Measurements from ENCODE around the gene MRPL23.

The MRPL23 gene

DNA sequence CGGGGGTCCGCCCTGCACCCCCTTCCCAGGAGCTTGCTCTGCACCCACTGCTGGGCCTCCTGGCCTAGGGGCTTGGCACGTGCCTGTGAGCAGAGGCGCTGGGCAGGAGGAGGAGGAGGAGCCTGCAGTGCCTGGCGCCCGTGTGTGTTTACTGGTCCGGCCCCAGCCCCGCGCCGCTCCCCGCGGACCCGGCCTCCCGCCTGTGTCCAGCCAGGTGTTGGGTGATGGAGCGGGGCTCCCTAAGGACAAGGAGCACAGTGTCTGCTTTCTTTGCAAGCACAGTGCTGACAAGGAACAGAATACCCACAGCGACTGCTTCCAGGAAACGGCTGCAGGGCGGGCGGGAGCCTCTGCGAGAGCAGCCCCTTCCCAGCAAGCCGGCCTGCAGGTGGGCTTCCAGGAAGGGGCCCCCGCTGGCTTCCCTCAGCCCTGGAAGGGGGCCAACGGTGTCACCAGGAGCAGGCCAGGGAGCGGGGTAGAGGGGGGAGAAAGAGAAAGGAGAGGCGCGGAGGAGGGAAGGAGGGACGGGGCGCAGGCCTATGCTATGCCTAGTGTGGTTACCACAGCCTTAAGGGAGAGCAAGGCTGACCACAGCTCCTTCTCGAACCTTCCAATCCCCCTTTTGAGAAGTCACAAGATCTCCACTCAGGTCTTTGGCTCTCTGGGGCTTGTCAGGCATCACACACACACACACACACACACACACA, 43.9 kb downstream of the MRPL23 start:
- no peak for DNase-seq (ENCODE audit: low spot score)

DNA sequence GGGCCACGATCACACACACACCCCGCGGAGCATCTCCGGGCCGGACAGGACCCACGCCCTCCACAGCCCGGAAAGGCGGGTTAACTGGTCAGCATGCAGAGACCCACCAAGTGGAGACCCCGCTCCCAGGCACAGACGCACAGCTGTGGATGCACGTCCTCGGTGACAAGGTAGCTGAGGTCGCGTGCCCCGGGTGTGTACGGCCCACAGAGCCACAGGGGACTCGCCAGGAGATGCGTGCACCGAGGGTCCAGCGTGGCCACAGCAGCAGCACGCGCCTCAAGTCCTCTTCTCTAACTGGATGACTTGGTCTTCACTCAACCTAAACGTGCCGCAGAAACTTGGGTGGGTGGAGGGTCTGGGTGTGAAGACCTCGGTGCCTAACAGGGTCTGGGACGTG, 45.0 kb downstream of the MRPL23 start:
- no peak for DNase-seq (ENCODE audit: low spot score)

DNA sequence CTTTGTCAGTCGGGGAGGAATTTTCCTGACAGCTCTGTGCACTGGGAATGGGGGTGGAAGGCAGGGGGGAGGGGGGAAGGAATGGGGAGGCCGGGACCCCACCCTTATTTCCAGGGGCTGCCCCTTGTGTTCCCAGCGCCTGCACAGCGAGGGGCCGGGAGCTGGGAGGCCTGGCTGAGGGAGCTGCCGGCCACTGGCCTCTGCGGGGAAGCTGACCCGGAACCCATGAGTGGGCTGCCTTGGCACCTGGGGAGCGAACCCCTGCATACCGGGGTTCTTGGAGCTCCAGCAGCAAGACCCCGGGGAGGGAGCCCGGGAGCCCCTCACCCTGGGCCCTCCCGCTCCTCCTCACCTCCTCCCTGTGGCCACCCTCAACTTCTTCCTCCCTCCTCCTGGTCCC, 47.0 kb downstream of the MRPL23 start:
- no peak for DNase-seq (ENCODE audit: low spot score)

DNA sequence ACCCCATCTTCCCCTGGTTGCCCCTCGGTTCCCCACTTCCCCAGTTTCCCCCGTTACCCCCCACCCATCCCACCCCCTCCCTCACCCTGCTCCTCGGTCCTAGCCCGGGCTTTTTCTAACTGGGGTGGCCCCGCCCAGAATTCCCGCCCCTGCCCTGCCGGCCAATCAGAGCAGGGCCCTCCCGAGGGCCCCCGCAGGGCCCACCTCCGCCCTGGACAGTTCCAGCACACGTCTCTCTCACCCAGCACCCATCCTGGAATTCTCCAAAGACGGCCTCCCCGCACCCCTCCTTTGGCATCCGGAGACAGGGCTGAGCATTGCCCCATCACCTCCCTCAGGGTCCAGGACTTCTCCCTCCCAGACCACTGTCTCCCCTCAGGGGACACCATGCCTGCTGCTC, 50.6 kb downstream of the MRPL23 start, which contains the start of gene H19:
TSS of gene H19 (minus strand) at position 88 of the 400 bp plus-strand sequence.
- DNase-seq (ENCODE audit: low spot score) = no peak

DNA sequence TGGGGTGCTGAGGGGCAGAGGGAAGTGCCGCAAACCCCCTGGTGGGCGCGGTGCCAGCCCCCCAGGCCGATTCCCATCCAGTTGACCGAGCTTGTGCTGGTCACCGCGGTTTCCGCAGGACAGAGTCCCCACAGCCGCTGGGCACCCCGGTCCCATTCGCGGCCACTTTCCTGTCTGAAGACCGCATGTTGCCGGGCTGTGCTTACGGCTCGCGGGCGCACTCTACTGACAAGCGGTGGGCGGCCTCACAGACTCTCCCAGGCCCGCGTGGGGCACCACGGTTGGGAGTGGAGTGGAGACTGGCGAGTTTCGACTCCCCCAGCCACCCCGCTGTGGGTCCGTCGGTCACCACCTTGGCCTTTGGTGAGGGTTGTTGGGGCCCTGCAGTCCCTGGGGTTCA, 51.2 kb downstream of the MRPL23 start:
- DNase-seq (ENCODE audit: low spot score) = no peak

DNA sequence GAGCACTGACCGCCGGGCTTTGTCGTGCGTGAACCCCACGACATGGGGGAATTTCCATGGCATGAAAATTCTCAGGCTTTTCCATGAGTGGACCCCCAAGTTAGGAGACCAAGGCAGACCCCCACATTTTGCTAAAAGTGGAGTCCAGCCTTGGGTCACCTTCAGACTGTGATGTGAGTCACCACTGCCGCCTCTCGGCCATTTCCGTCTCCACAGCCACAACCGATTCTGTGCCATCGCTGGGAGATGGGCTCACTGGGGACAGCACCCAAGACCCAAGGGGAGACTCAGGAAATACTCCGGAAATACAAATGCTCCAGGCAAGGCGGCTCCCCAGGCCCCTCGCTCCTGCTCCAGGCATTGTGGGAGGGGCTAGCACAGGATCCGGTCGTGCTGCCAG, 51.7 kb downstream of the MRPL23 start:
- DNase-seq (ENCODE audit: low spot score) = no peak

DNA sequence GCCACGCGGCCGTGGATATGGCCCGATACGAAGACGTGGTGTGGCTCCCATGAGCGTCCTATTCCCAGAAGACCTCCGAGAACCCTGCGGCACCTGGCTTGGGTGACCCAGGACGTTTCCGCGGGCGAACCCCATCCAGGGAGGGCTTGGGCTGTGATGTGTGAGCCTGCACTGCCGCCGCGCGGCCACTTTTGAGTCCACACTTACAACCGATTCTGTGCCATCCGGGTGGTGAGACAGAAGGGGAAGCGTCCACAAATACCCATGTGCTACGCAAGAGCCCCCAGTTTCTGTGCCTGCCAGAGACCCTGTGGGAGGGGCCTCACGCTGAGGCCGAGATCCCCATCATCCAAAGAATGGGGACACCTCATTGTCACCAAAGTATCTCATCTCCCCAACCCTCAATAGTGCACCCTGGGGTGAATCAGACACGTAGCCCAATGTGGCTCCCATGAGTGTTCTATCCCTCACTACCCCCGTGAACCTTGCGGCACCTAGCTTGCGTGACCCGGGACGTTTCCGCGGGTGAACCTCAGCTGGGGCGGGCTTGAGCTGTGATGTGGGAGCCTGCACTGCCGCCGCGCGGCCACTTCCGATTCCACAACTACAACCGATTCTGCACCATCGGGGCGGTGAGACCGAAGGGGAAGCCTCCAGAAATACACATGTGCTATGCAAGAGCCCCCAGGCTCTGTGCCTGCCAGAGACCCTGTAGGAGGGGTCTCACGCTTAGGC, 55.1 kb downstream of the MRPL23 start:
- no peak for DNase-seq (ENCODE audit: low spot score)

DNA sequence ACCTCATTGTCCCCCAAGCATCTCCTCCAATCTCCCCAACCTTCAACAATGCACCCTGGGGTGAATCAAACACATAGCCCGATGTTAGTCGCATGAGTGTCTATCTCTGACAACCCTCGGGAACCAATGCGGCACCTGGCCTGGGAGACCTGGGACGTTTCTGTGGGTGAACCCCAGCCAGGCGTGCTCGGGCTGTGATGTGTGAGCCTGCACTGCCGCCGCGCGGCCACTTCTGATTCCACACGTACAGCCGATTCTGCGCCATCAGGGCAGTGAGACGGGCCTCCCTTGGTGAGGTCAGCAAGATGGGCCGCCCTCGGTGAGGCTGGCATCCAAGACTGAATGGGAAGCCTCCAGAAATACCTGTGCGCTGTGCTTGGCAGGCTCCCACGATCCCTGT, 55.7 kb downstream of the MRPL23 start:
- no peak for DNase-seq (ENCODE audit: low spot score)

DNA sequence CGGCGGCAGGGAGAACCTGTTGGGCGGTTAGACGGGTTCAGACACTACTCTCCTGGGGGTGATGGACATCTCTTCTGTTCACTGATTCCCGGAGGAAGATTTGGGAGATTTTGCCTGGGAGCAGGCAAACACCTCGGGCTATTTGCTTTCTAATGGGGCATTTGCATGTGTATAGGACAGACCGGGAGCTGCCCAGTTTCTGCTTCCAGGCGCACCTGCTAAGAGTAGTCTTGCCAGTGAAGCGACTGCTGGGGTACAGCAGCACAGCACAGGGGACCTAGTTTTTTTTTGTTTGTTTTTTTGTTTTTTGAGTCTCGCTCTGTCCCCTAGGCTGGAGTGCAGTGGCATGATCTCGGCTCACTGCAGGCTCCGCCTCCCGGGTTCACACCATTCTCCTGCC, 57.3 kb downstream of the MRPL23 start:
- DNase-seq (ENCODE audit: low spot score) = no peak

All from CD4-positive, alpha-beta T cell treated with Interleukin-15 for 4 hours (primary cell).